GM18858 (cell line): ENCODE data around the gene BPIFA1.

Experiments
- ATAC-seq: cut with Tn5 transposase; IDR thresholded peaks from one replicate; pipeline ENCODE4 v1.9.1; 2021; ENCODE audit not compliant: unreplicated experiment

BPIFA1 gene

GRCh38 chr20:33235696-33236095, at the start of gene BPIFA1:
TSS of gene BPIFA1 (plus strand) at chr20:33235996. CDS start at chr20:33237712, 1,716 bp downstream.
- ATAC-seq: no peak

DNA sequence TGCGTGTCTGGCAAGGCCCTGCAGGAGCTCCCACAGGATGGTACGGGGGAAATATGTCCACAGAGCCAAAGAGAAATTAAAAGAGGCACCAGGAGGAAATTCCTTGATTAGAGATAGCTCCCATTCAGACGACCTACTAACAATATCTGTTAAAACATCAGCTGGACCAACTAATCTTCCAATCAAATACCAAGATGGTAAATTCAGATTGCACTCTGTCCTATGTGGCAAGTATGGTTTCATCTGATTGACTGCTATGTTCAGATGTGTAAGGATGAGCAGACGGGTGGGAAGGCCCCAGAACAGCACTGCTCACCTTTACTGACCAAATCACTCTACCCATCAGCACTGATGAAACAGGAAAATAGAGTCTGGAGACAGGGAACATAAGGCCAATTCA, 48.3 kb upstream of the BPIFA1 start:
- ATAC-seq: no peak

DNA sequence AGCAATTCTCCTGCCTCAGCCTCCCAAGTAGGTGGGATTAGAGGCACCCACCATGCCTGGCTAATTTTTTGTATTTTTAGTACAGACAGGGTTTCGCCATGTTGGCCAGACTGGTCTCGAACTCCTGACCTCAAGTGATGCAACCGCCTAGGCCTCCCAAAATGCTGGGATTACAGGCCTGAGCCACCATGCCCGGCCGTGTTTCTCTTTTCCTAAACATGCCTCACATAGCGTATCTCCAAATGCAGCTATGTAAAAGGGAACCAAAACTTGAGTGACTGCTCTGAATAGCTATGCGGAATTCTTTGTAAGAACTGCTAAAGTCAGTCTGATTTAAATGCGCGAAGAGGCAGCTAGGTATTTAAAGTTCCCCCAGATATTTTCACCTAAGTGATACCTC, 47.4 kb upstream of the BPIFA1 start:
- no peak for ATAC-seq

- no peak for ATAC-seq
Observed at GRCh38 chr20:33191484-33191883, 44.3 kb upstream of the BPIFA1 start.

DNA sequence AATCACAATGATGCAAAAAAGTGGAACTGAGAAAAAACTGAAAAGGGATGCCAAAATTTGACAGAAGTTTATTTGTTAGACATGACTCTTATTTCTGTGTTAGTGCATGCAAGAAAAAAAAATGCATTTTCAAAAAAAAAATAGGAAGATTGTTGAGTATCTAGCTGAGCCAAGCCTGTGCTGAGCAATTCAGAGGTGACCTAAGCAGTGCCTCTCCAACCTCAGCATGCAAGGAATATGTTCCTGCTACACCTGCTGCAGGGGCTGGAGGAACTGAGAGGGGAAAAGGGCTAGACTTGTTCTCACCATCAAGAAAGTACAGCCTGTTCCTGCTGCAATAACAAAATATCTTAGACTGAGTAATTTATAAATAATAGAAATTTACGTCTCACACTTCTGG, 43.8 kb upstream of the BPIFA1 start:
- no peak for ATAC-seq

GRCh38 chr20:33192912-33193501, 42.8 kb upstream of the BPIFA1 start:
- ATAC-seq: no peak

GRCh38 chr20:33199026-33199425, 36.8 kb upstream of the BPIFA1 start:
- no peak for ATAC-seq

- ATAC-seq: no peak
Observed at GRCh38 chr20:33202451-33202850, 33.3 kb upstream of the BPIFA1 start.

DNA sequence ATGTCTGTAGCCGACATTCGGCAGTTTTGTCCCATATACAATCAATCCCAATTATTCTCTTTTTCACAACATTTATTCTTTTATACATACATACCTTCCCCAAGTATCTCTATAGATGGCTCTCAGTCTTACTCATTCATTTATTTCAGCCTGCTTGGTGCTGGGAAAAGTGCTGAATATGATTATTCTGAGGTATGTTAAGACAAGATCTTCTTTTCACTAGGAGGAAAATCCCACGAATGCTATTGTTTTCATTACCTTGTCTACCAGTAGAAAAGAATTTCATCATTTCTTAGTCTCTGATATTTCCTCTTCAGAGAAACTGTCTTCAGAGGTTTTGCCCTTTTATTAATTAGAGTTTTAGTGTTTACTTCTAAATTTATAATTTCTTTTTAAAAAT, 32.4 kb upstream of the BPIFA1 start:
- no peak for ATAC-seq

DNA sequence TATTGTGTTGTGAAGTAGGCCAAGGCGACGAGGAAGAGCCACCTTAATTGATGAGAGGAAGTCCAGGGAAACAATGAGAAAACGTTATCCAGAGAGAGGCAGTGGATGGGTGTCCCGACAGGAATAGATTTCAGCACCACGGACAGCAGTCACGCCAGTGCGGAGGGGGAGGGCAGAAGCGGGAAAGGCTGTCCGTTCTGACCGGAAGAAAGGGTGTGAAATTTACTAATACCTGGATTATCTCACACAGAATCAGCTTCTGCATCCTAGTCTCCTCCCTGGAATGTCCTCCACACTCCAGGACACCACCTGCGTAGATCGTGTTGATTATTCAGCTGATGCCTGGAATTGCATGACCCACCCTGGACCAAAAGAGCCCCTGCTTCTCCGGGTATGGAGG, 26.0 kb upstream of the BPIFA1 start:
- ATAC-seq: no peak

DNA sequence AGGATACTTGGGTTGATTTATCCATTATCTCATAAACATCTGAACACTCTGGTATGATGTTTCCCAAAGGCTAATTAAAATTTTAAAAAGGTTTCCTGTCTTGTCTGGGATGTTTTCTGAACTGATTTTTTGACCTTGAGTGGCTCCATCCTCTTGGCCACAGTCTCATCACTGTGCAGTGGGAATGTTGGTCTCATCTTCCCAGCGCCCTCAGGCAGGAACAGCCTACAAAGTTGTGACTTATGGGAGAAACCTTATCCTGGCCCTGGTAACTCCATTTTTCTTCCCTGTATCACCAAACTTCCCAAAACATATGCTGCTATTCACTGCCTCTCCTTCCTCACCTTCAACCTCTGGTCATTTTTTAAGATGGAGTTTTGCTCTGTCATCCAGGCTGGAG, 25.4 kb upstream of the BPIFA1 start:
- no peak for ATAC-seq

GRCh38 chr20:33211817-33212424, 23.9 kb upstream of the BPIFA1 start:
- no peak for ATAC-seq

DNA sequence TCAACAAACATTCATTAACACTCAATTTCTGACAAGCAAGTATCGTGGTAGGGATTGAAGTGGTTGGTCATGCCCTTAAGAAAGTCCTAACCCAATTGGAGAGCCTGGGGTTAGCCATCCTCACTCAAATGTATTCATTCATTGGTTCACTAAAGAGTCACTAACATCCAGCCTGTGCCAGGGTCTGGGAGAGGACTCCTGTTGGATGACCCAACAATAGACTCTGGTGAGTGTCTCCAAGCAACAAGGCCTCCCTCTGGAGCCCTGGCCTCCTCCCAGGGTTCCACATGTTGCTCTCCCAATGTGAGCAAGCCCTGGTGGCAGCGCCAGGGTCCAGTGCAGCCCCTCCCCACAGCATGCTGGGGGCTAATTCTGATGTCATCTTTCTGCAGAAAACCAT, 18.7 kb upstream of the BPIFA1 start, which contains the start of gene BPIFA3:
BPIFA3 (plus strand) TSS at position 301 of the 400 bp plus-strand sequence. CDS start 185 bp downstream, outside the sequence.
- no peak for ATAC-seq

- no peak for ATAC-seq
Observed at GRCh38 chr20:33224399-33224798, 11.4 kb upstream of the BPIFA1 start.

DNA sequence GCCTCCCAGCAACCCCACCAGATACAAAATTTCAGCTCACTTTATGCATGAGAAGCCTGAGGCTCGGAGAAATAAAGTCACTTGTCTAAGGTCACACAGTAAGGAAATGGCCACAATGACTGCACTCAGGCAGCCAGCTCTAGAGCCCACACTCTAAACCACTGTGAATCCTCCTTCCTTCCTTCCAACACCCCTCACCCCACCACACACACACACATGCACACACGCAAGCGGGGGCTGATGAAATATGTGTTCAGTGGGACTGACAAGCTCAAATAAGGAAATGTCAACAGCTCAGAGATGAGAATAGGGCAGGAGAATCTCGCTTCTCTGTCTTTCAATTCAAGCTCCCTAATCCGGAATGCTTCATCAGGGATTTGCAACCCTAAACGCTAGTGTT, 6.0 kb upstream of the BPIFA1 start:
- no peak for ATAC-seq

- ATAC-seq: no peak
Observed at GRCh38 chr20:33231237-33231636, 4.6 kb upstream of the BPIFA1 start.

- no peak for ATAC-seq
Observed at GRCh38 chr20:33232486-33233072, 3.2 kb upstream of the BPIFA1 start.

DNA sequence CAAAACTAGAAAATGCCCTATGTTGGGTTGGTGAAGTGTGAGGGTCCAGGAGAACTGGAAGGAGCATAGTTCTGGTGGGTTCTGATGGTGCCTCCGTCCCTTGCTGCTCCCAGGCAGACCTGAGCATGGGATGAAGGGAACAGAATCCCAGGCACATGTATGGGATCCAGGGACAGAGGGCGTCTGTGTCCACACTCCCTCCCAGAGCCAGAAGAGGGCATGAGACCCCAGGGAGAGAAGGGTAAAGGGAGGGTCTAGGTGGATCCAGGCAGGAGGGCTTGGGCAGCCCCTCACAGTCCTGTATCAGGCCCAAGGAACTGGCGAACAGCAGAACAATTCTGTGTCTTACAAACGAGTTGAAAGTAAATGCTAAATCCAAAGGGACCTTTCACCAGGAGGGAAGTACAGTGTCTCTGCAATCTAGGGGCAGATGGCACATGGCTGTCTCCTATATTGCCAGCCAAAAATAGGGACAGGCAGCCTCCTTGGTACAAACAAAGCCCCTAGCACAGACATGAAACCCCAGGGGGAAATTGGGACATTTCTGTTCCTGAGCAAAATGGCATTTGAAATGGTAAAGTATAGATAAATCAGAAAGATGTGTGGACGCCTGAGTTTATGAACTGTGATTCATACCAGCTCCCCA, 2.5 kb upstream of the BPIFA1 start:
- no peak for ATAC-seq

DNA sequence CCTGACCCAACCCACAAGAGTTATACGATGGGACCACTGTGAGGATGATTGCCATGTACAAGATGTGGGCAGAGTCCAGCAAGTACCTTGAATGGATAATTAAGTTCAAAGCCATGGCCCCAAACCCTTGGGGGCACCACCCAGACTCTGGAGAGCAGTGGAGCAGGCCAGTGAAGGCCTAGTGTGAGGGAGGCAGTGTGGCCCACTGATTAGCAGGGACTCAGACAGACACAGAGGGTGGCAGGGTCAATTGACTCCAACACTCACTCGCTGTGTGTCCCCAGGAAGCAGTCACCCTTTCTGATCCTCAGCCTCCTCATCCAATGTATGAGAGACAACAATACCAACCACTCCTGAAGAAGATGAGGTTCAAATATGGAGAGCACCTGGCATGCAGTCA, 1.7 kb upstream of the BPIFA1 start:
- no peak for ATAC-seq

- ATAC-seq: no peak
Observed at GRCh38 chr20:33236351-33236750, 555 bp downstream of the BPIFA1 start.

DNA sequence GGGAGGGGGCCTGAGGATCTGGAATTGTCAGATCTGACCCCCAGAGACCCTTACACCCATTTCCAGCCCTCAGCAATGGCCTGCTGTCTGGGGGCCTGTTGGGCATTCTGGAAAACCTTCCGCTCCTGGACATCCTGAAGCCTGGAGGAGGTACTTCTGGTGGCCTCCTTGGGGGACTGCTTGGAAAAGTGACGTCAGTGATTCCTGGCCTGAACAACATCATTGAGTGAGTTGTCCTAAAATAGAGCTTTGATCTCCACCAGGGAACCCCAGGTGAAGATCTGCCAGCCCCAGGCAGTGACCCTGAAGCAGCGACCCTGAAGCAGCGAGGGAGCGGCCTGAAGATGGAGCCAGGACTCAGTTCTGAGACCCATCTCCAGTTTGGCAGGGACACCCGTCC, 2.2 kb downstream of the BPIFA1 start:
- no peak for ATAC-seq

- no peak for ATAC-seq
Observed at GRCh38 chr20:33239418-33239817, 3.6 kb downstream of the BPIFA1 start.
